Cardiac muscle cell (in vitro differentiated cells and primary cell): Measurements from ENCODE around the gene PSTPIP2. TPM values are rescaled to one million over a fixed set of nuclear protein-coding genes. Genes with fewer than 3 reads are reported as not detected.

Experiments used
- DNase-seq, 2 donors: peaks; one replicate each; pipeline versions ENCODE4 v3.0.0 to v3.0.0-alpha.2; 2010 to 2017; ENCODE audit warnings: low read depth in 1 of 2, low spot score in 1 of 2
- H3K27ac ChIP-seq: fragments of 200-600 bp; sonication (generic); 2 replicates; pipeline ENCODE4 v1.5.1; 2016
- H3K27me3 ChIP-seq: fragments of 200-600 bp; sonication (generic); 2 replicates; pipeline ENCODE4 v1.6.0; 2016; ENCODE audit warnings: control low read depth
- H3K36me3 ChIP-seq: fragments of 200-600 bp; sonication (generic); 2 replicates; pipeline ENCODE4 v1.5.1; 2016; ENCODE audit warnings: control low read depth
- H3K4me1 ChIP-seq: fragments of 200-600 bp; sonication (generic); 2 replicates; pipeline ENCODE4 v1.8.1; 2017; ENCODE audit warnings: low read depth, mild to moderate bottlenecking, mixed run types
- H3K4me3 ChIP-seq: fragments of 200-600 bp; sonication (generic); 2 replicates; pipeline ENCODE4 v1.5.1; 2016; ENCODE audit warnings: mild to moderate bottlenecking
- H3K9me3 ChIP-seq: fragments of 200-600 bp; sonication (generic); 2 replicates; pipeline ENCODE4 v1.5.1; 2017; ENCODE audit warnings: low read depth, mild to moderate bottlenecking, control low read depth
- polyA plus RNA-seq: library from polyadenylated mRNA; unstranded; fragments of >200 nt; fragmentation: Nextera tagmentation; extraction: Ambion mirVana; gene quantifications from 2 replicates; pipeline ENCODE4 v1.2.1, GENCODE V29; 2016
- total RNA-seq: library from RNA; depleted of rRNA; stranded (reverse); fragments of >200 nt; gene quantifications from 2 replicates; pipeline ENCODE4 v1.2.3, GENCODE V29; 2016
- TF ChIP-seq, protein P1 (sequence below): IDR thresholded peaks from 2 replicates; pipeline ENCODE4 v1.5.1; 2012; ENCODE audit warnings: low read depth, mild to moderate bottlenecking, low read length

PSTPIP2 gene
- total and polyA plus RNA-seq, 2 experiments from 2014 or later, result 4.6 to 4.7 TPM

DNA sequence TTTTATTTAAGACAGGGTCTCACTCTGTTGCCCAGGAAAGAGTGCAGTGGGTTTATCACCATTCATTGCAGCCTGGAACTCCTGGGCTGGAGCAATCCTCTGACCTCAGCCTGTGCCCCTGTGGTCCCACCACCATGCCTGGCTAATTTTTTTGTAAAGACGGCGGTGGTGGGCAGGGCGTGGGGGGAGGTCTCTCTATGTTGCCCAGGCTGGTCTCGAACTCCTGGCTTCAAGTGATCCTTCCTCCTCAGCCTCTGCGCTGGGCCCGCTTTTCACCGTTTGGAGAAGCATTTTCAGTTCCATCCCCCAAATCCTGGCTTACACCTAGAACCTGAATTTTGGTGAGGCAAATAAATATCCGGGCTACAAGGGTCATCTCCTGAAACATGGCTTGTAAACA lies 27.4 kb upstream of the PSTPIP2 start:
- DNase-seq, result no peak
- no peaks in the 10 kb centered on the region for H3K27me3 ChIP-seq
- H3K27ac ChIP-seq, result no peak overlapping the region
- peaks cover 16% of the 10 kb centered on the region for H3K4me1 ChIP-seq
- H3K9me3 ChIP-seq, result no peaks in the 10 kb centered on the region
- peaks cover 6% of the 10 kb centered on the region for H3K36me3 ChIP-seq
- TF ChIP-seq, protein P1, sequence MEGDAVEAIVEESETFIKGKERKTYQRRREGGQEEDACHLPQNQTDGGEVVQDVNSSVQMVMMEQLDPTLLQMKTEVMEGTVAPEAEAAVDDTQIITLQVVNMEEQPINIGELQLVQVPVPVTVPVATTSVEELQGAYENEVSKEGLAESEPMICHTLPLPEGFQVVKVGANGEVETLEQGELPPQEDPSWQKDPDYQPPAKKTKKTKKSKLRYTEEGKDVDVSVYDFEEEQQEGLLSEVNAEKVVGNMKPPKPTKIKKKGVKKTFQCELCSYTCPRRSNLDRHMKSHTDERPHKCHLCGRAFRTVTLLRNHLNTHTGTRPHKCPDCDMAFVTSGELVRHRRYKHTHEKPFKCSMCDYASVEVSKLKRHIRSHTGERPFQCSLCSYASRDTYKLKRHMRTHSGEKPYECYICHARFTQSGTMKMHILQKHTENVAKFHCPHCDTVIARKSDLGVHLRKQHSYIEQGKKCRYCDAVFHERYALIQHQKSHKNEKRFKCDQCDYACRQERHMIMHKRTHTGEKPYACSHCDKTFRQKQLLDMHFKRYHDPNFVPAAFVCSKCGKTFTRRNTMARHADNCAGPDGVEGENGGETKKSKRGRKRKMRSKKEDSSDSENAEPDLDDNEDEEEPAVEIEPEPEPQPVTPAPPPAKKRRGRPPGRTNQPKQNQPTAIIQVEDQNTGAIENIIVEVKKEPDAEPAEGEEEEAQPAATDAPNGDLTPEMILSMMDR, result no peak
- H3K4me3 ChIP-seq, result no peak overlapping the region

DNA sequence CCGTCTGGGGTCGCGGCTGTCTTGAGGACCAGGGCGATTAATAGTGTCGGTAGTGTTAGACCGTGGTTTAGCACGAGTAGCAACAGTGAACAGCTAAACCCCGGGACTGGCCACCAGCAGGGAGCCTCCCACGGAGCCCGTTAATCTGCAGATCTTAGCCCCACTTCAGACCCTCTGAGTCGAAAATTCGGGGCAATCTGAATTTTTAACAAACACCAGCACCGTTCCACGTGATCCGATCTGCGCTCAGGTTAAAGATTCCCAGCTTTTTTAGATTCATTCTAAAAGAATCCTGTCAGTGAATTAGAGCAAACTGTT lies 26.5 kb upstream of the PSTPIP2 start:
- TF ChIP-seq, protein P1, result no peak
- H3K4me1 ChIP-seq, result peaks cover 17% of the 10 kb centered on the region

DNA sequence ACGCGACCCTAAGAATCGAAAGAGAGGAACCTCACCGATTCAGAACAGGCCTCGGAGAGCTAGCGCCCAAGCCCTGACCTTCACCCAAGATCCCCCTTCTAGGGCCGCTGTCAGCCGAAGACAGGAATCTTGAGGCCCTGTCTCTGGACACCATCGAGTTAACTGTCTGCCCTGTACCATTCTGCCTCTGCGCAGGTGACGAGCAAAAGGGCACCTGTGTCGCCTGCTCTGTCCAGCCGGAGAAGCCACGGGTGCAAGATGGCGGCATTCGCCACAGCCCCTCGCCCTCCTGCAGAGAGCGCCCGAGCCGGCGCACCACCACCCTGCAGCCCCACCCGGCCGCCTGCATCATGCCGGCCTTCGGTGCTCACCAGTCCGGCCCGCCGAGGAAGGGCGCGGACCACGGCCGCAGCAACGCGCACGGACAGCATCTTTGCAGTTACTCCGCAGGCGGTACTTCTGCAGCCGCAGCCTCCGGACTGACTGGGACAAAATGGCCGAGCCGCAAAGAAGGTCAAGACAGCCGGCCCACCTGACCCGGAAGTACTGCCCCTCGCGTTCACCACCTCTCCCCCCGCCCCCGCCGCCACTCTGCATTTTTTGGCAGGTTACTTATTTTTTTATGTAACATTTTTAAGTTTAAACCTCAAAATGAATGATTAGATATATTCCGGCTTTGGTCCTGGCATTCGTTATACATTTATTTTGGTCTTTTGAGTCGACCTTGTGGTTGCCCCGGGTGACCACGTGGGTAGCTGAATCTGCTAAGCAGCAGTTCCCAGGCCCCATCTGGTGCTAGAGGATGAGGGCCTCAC lies 25.9 kb upstream of the PSTPIP2 start, which contains the start of gene ATP5F1A:
Gene ATP5F1A, minus strand, starts transcription at position 496 of the 815 bp plus-strand sequence. Its CDS starts 65 bp downstream, at position 431.
- Histone ChIP-seq H3K27me3 (no peaks in the 10 kb centered on the region), H3K27ac (peak within 1 kb of the TSS; percentile 98), H3K4me3 (peak within 1 kb of the TSS; percentile 88), H3K4me1 (peaks cover 21% of the 10 kb centered on the region), H3K9me3 (no peaks in the 10 kb centered on the region), H3K36me3 (peaks cover 6% of the 10 kb centered on the region)
- TF ChIP-seq, protein P1, result peak; percentile 6
- peak; percentile 88 to 90 for DNase-seq

More for the DNA sequence above, 26.5 kb upstream of the PSTPIP2 start:
- Histone ChIP-seq H3K27me3 (no peaks in the 10 kb centered on the region), H3K9me3 (no peaks in the 10 kb centered on the region), H3K4me3 (peak overlapping the region; percentile 88), H3K27ac (peak overlapping the region; percentile 98), H3K36me3 (peaks cover 6% of the 10 kb centered on the region)
- DNase-seq, result no peak

DNA sequence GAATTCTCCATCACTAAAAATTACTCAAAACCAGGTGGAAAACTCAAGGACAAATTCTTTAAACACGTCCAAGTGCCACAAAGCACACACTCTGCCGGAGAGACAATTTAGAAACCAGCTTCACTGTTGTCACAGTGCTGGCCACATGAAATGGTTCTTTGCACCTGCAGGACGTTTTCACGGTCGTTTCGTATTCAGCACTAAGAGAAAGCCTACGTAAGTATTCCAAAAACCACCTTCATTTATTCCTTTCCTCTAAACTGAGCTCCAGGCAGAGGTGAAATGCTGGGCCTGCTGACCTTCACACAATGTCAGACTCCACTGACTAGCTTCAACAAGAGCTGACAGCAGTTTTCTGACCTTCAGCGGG lies 25.4 kb upstream of the PSTPIP2 start:
- TF ChIP-seq, protein P1, result no peak
- no peak for DNase-seq

DNA sequence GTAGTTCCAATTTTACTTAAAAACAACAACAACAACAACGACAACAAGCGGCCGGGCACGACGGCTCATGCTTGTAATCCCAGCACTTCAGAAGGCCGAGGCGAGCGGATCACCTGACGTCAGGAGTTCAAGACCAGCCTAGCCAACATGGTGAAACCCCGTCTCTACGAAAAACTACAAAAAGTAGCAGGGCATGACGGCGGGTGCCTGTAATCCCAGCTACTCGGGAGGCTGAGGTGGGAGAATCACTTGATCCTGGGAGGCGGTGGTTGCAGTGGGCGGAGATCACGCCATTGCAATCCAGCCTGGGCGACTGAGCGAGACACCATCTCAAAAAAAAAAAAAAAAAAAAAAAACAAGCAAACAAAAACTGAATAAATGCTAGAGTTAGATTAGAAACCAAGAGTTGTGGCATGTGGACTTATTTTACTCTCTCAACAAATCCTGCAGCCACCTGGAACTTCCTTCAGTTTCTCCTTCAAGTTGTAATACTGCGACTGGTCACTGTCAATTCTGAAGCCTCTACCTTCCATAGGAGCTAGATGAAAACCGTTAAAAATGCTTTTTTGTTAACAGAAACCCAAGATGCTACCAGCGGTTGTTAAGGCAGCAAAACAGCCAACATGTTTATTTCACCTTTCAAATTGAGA lies 24.7 kb upstream of the PSTPIP2 start:
- no peak for DNase-seq
- no peaks in the 10 kb centered on the region for H3K9me3 ChIP-seq
- H3K4me1 ChIP-seq, result peaks cover 24% of the 10 kb centered on the region
- TF ChIP-seq, protein P1, result no peak
- H3K27me3 ChIP-seq, result no peaks in the 10 kb centered on the region
- peak overlapping the region; percentile 88 for H3K4me3 ChIP-seq
- peak overlapping the region; percentile 98 for H3K27ac ChIP-seq
- H3K36me3 ChIP-seq, result peaks cover 7% of the 10 kb centered on the region

More for the DNA sequence above, 25.4 kb upstream of the PSTPIP2 start:
- H3K36me3 ChIP-seq, result peaks cover 6% of the 10 kb centered on the region
- peaks cover 22% of the 10 kb centered on the region for H3K4me1 ChIP-seq
- peak overlapping the region; percentile 98 for H3K27ac ChIP-seq
- H3K27me3 ChIP-seq, result no peaks in the 10 kb centered on the region
- peak overlapping the region; percentile 88 for H3K4me3 ChIP-seq
- H3K9me3 ChIP-seq, result no peaks in the 10 kb centered on the region
